ENCODE data around the gene SLC8B1.
A peak's percentile ranks its signal among the peaks of the same experiment; 100 is the strongest.

Gene SLC8B1

GRCh38 chr12:113334786-113335539 is at the start of gene SLC8B1:
TSS of gene SLC8B1 (minus strand) at chr12:113335109. CDS start at chr12:113332878, 2,231 bp downstream.
- Histone ChIP-seq H3K27ac (peak within 1 kb of the TSS; percentile 41; the same call in 1 of the 2 replicates), H3K36me3 (no peaks in the 10 kb centered on the region; the same call in 1 of the 2 replicates), H3K27me3 (ENCODE audit: insufficient read depth, low read depth, severe bottlenecking) (no peaks in the 10 kb centered on the region), H3K4me3 (ENCODE audit: low read depth, low read length) (peak within 1 kb of the TSS; percentile 52), H3K9me3 (ENCODE audit: severe bottlenecking) (no peaks in the 10 kb centered on the region)
- TF ChIP-seq CTCF (IDR thresholded peaks at IDR 0.05; ENCODE audit: low read depth, low read length) = no peak
- peak; percentile 83 for DNase-seq

GRCh38 chr12:113382206-113382605 is 47.3 kb upstream of the SLC8B1 start:
- DNase-seq = no peak
- Histone ChIP-seq H3K27me3 (ENCODE audit: insufficient read depth, low read depth, severe bottlenecking) (no peaks in the 10 kb centered on the region), H3K9me3 (ENCODE audit: severe bottlenecking) (no peaks in the 10 kb centered on the region), H3K4me3 (ENCODE audit: low read depth, low read length) (no peak overlapping the region), H3K27ac (no peak overlapping the region), H3K36me3 (peaks cover 48% of the 10 kb centered on the region)
- TF ChIP-seq CTCF (IDR thresholded peaks at IDR 0.05; ENCODE audit: low read depth, low read length) = no peak

- no peak for TF ChIP-seq CTCF (IDR thresholded peaks at IDR 0.05; ENCODE audit: low read depth, low read length)
- Histone ChIP-seq H3K27me3 (ENCODE audit: insufficient read depth, low read depth, severe bottlenecking) (no peaks in the 10 kb centered on the region), H3K4me3 (ENCODE audit: low read depth, low read length) (no peak overlapping the region), H3K36me3 (peaks cover 46% of the 10 kb centered on the region), H3K9me3 (ENCODE audit: severe bottlenecking) (no peaks in the 10 kb centered on the region), H3K27ac (no peak overlapping the region)
- DNase-seq = no peak
Measured at GRCh38 chr12:113381220-113381619, 46.3 kb upstream of the SLC8B1 start.

- Histone ChIP-seq H3K27me3 (ENCODE audit: insufficient read depth, low read depth, severe bottlenecking) (no peaks in the 10 kb centered on the region), H3K4me3 (ENCODE audit: low read depth, low read length) (no peak overlapping the region), H3K27ac (no peak overlapping the region), H3K9me3 (ENCODE audit: severe bottlenecking) (no peaks in the 10 kb centered on the region), H3K36me3 (peaks cover 47% of the 10 kb centered on the region)
- no peak for TF ChIP-seq CTCF (IDR thresholded peaks at IDR 0.05; ENCODE audit: low read depth, low read length)
- no peak for DNase-seq
Measured at GRCh38 chr12:113378291-113378690, 43.4 kb upstream of the SLC8B1 start.

- TF ChIP-seq CTCF (IDR thresholded peaks at IDR 0.05; ENCODE audit: low read depth, low read length) = no peak
- no peak for DNase-seq
- no peak overlapping the region for H3K27ac ChIP-seq
- H3K9me3 ChIP-seq (ENCODE audit: severe bottlenecking) = no peaks in the 10 kb centered on the region
- no peaks in the 10 kb centered on the region for H3K27me3 ChIP-seq (ENCODE audit: insufficient read depth, low read depth, severe bottlenecking)
- peaks cover 40% of the 10 kb centered on the region for H3K36me3 ChIP-seq
- H3K4me3 ChIP-seq (ENCODE audit: low read depth, low read length) = no peak overlapping the region
Measured at GRCh38 chr12:113374823-113375428, 40.0 kb upstream of the SLC8B1 start.
